ENCODE results near the gene PDP2. TPM values are rescaled to one million over a fixed set of nuclear protein-coding genes. Genes with fewer than 3 reads are reported as not detected.

PDP2 gene
- polyA plus RNA-seq, 1 donor (not counting 4 experiments of a cell fraction or from before 2014, with no cell fraction given), result 18.5 TPM

GRCh38 chr16:66915041-66915440 is 34.7 kb downstream of the PDP2 start:
- TF ChIP-seq CTCF (optimal IDR thresholded peaks at IDR 0.05 in 1 of 3, IDR thresholded peaks at IDR 0.05 in 1 of 3, conservative IDR thresholded peaks at IDR 0.05 in 1 of 3; ENCODE audit: extremely low read depth in 1 of 3, insufficient read depth in 2 of 3, low read length in 3 of 3) (no peak), EZH2 (IDR thresholded peaks at IDR 0.05; ENCODE audit: low read length) (no peak)
- Histone ChIP-seq H2AFZ (ENCODE audit: control insufficient read depth, low read length) (no peak overlapping the region), H3K9me3 (ENCODE audit: control insufficient read depth, low read depth, low read length) (no peaks in the 10 kb centered on the region), H3K4me2 (ENCODE audit: control insufficient read depth, extremely low read depth, insufficient read depth, low read depth, low read length) (no peak overlapping the region), H4K20me1 (ENCODE audit: control insufficient read depth, extremely low read depth, insufficient read depth, low read length) (no peaks in the 10 kb centered on the region), H3K9me1 (ENCODE audit: control insufficient read depth, extremely low read depth, insufficient read depth, low read length) (no peaks in the 10 kb centered on the region), H3K27ac (ENCODE audit: control insufficient read depth, insufficient read depth, low read length) (no peak overlapping the region), H3K9ac (ENCODE audit: control insufficient read depth, extremely low read depth, insufficient read depth, low read length) (no peak overlapping the region), H3K4me1 (ENCODE audit: control insufficient read depth, extremely low read depth, insufficient read depth, low read length) (peaks cover 16% of the 10 kb centered on the region), H3K79me2 (ENCODE audit: control insufficient read depth, insufficient read depth, low read length) (no peaks in the 10 kb centered on the region), H3K36me3 (ENCODE audit: control insufficient read depth in 2 of 2, extremely low read depth in 1 of 2, insufficient read depth in 2 of 2, low read length in 2 of 2) (no peaks in the 10 kb centered on the region), H3K4me3 (ENCODE audit: control insufficient read depth in 2 of 3, extremely low read depth in 1 of 3, insufficient read depth in 2 of 3, low read depth in 1 of 3, low read length in 3 of 3) (no peak overlapping the region), H3K27me3 (ENCODE audit: control insufficient read depth, extremely low read depth, insufficient read depth, low read length) (no peaks in the 10 kb centered on the region)
- FAIRE-seq (no peak), DNase-seq (ENCODE audit: low read depth, low spot score) (no peak)
- dilution Hi-C loops (cut with MboI; ENCODE audit: extremely low pct_ligation_motif_present, low sequenced_read_pairs), result no loop called here

GRCh38 chr16:66916518-66916917 is 36.2 kb downstream of the PDP2 start:
- peaks cover 8% of the 10 kb centered on the region for H3K27me3 ChIP-seq (ENCODE audit: control insufficient read depth, extremely low read depth, insufficient read depth, low read length)
- H3K9me3 ChIP-seq (ENCODE audit: control insufficient read depth, low read depth, low read length), result no peaks in the 10 kb centered on the region
- no peak overlapping the region for H3K27ac ChIP-seq (ENCODE audit: control insufficient read depth, insufficient read depth, low read length)
- no peak overlapping the region for H2AFZ ChIP-seq (ENCODE audit: control insufficient read depth, low read length)
- no peaks in the 10 kb centered on the region for H4K20me1 ChIP-seq (ENCODE audit: control insufficient read depth, extremely low read depth, insufficient read depth, low read length)
- H3K4me1 ChIP-seq (ENCODE audit: control insufficient read depth, extremely low read depth, insufficient read depth, low read length), result peaks cover 5% of the 10 kb centered on the region
- no peaks in the 10 kb centered on the region for H3K79me2 ChIP-seq (ENCODE audit: control insufficient read depth, insufficient read depth, low read length)
- H3K4me3 ChIP-seq (ENCODE audit: control insufficient read depth in 2 of 3, extremely low read depth in 1 of 3, insufficient read depth in 2 of 3, low read depth in 1 of 3, low read length in 3 of 3), result no peak overlapping the region
- no peak for DNase-seq (ENCODE audit: low read depth, low spot score)
- TF ChIP-seq CTCF (optimal IDR thresholded peaks at IDR 0.05 in 1 of 3, IDR thresholded peaks at IDR 0.05 in 1 of 3, conservative IDR thresholded peaks at IDR 0.05 in 1 of 3; ENCODE audit: extremely low read depth in 1 of 3, insufficient read depth in 2 of 3, low read length in 3 of 3) (no peak), EZH2 (IDR thresholded peaks at IDR 0.05; ENCODE audit: low read length) (no peak)
- FAIRE-seq, result no peak
- H3K36me3 ChIP-seq (ENCODE audit: control insufficient read depth in 2 of 2, extremely low read depth in 1 of 2, insufficient read depth in 2 of 2, low read length in 2 of 2), result no peaks in the 10 kb centered on the region
- no peaks in the 10 kb centered on the region for H3K9me1 ChIP-seq (ENCODE audit: control insufficient read depth, extremely low read depth, insufficient read depth, low read length)
- dilution Hi-C loops (cut with MboI; ENCODE audit: extremely low pct_ligation_motif_present, low sequenced_read_pairs), result no loop called here
- no peak overlapping the region for H3K9ac ChIP-seq (ENCODE audit: control insufficient read depth, extremely low read depth, insufficient read depth, low read length)
- no peak overlapping the region for H3K4me2 ChIP-seq (ENCODE audit: control insufficient read depth, extremely low read depth, insufficient read depth, low read depth, low read length)
